Activated CD4-positive, alpha-beta T cell treated with anti-CD3 and anti-CD28 coated beads for 4 hours (primary cell): ENCODE data around the gene MCC.

Experiments used
- DNase-seq, 2 donors: peaks; one replicate each; pipeline ENCODE4 v3.0.0-alpha.2; 2020

The MCC gene

DNA sequence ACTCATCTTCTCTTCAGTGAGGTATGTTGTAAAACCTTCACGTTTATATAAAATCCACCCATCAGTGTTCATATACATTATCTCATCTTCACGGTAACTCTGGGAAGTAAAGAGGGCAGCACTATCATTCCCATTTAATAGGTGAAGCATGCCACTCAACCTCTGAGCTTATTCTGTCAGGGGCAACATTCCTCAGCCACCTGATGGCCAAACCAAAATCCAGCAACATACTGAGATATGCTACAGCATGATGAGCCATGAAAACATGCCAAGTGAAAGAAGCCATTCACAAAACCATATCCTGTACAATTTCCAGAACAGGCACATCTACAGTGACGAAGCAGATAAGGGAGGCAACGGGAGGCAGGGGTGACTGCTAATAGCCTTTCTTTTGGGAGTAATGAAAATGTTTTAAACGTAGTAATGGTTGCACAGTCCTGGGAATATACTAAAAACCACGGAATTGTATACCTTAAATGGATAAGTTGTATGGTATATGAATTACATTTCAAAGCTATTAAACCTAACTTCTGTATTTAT lies 220.8 kb downstream of the MCC start:
- no peak for DNase-seq

DNA sequence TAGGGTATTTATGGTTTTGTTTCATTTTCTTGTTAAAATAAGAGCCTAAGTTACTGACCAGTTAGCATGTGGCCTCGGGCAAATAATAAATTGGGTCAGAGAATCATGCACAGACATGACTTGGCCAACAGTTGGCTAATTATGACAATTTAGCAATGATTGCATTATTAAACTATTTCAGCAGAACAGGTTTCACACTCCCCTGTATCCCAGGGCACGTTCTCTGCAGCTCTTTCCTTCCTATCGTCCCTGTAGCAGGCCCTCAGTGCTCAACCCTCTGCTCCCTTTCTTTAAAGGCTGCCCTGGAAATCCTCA lies 221.4 kb downstream of the MCC start:
- DNase-seq: no peak

DNA sequence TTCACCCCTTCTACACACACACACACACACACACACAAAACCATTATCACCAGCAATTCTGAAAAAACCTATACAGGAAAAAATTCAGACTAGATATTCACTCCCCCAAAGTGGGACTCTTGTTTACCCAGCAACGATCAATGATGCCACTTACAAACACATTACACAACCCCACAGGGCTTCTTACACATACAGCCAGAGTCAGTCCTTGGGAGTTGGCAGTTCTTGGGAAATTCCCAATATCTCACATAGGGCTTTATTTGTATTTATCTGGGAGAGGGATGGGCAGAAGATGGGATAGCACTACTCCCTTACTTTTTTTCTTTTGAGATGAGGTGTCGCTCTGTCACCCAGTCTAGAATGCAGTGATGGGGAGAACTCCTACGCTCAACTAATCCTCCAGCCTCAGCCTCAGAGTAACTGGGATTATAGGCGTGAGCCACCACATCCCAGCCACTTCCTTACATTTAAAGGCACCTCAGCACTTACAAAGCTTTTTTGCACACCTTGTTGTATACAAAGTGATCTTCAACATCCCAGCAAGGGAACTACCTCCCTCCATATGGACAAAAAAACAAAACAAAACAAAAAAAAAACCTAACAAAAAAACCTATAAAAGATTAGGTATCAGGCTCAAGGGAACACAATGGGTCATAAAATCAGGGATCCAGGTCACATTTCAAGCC lies 221.9 kb downstream of the MCC start:
- DNase-seq: no peak

DNA sequence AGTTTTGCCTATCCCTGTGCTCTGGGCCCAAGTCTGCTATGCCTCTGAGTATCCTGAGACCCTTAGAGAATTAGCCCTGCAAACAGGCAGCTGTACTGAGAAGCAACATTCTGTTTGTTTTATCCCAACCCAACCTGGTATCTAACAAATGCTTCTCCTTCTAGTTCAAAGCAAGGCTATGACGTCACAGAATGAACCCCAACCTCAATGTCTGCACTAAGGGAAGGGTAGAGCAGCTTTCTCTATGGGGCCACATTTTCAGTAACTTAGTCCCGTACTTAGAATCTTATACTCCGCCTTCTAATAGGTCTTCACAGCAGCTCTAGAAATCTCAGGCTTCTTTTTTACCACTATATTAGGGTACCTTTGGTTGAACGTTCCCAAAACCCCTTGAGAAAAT lies 223.1 kb downstream of the MCC start:
- DNase-seq: no peak

DNA sequence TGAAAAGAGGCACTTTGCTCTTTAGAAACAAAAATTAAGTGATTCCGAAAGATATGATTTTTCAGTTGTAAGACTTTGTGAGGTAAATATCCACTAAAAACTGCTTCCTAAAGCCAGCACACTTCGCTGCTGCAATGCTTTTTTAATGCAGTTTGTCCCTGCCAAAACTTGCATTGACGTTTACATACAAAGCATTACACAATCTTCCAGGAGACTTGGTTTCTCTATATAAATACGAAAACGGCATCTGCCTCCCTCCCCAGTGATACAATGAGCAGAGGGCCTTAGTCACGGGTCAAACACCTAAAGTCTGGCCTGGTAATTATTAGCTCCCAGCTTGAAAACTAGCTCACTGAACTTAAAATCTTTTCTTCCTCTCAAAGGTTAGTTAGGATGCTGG lies 224.2 kb downstream of the MCC start:
- no peak for DNase-seq

DNA sequence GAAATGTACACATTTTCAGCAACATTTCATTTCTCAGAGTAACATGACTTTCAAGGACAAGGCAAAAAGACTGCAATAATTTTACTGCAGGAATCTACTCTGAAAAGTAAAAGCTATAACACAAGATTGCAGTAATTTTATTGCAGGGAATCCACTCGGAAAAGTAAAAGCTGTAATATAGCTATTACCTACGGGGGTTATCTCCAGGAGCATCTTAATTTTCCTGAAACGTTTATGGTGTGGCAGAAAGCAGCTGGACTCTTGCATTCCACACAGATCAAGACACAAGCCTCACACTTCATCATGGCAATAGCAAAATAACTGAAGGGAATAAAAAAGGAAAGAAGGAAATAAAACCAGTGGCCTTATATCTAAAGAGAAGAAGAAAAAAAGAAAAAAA lies 224.7 kb downstream of the MCC start:
- no peak for DNase-seq

DNA sequence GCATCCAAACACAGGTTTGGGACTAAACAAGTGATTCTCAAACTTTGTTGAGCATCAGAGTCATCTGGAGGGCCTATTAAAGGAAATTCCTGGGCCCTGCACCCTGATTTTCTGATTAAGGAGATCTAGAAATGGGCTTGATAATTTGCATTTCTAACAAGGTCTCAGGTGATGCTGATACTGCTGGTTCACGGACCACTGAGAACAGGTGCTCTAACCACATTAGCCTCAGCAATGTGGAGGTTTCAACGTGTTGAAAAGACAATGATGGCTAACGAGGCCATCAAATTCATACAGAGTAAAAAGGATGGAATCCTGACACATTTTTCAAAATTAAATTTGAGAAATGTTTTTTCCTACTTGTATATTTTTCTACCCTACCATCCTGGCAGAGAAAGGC lies 225.6 kb downstream of the MCC start:
- DNase-seq: no peak

DNA sequence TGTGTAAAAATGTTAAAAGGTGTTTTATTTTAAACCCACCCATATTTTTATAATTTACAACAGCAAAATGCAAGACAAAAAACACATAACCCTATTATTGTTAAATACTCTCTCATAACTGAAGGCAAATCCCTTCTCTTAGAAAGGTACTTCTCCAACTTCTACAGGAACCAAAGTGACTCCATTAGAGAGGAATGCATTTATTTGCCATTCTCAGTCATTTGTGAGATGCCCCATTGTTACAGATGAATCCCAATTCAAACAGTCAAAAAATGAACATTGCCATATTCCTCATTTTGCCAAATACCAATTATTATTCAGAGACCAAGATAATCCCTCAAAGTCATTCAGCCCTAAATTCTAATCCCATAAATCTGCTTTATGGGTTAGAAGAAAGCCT lies 229.2 kb downstream of the MCC start:
- no peak for DNase-seq

DNA sequence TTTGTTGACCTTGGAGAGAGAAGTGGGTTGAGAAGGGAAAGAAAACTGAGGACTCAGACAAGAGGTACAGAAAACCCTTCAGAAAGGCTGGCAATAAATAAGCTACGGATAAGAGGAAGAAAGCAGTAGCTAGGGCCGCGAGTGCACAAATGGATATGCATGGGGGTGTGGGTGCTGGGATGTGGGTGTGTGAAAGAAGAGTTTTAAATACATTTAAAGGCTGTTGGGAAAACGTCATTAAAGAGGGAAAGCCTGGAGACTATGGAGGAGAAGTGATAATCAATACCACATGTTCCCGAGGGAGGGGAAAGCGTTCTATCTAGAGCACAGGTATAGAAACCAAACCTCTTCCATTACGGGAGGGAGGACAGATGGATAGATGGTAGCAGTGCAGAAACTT lies 230.7 kb downstream of the MCC start:
- DNase-seq: no peak

DNA sequence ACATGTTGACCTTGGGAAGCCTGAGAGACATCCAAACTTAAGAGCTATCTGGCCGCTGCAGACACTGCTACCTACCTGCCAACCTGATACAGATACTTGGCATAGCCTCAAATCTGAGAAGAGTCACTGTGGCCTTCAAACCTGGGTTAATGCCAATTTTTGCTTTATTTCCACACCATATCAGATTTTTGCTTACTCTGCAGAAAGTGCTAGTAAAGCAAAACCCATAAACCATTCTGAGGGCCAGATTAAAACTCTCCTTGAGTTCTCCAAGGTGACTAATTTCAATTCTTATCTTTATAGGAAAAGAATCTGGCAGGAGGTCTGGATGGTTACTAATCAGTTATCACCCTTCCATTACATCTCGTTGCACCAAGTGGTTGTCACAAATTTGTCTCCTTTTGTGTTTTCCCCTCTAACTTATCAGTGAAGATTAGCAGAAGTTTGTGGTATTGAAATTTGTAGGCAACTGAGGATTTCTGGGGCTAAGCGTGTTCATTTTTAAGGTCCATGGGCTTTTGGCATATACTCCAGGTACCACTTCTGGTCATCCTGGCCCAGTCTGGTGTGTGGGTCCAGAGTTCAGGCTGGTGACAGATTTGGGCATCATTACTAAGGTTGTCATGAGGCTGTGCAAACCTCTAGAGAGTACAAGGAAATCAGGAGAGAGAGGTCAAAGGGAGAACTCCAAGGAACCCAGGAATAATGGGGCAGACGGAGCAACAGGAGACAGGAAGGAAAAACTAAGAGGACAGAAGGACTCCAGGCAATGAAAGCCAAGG lies 231.4 kb downstream of the MCC start:
- DNase-seq: no peak

DNA sequence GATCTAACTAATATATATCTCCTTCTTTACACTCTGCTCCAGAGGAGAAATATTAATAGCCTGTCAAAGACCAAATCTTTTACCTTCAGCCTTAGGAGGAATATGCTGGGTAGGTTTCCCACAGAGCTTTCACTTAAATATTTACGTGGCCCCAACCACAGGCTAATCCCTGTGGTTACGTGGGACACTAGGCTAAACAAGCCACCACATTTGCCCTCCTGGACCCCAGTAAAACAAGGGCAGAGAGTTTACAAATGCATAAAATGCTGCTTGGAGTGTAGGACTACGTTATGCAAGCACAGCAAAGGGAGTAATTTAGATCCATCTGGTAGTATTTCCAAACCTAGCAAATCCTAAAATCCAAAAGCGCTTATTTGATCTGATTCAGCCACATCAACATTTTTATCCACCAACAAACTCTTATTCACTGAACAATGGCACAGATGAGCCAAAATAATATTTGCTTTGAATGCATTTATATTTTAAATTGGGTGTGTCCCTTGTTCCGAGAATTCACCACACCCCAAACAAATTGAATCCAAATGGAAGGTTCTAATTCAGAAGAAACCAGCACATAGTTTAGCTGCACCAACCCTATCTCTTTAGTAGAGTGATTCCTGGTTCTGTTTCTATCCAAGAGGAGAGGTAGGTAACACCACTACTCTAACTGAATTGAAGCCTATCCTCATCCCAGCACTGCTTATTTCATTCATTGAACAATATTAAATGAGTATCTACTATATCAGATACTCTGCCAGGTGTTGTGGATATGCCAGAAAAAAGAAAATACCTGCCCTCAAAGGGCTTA lies 232.5 kb downstream of the MCC start:
- DNase-seq: no peak

DNA sequence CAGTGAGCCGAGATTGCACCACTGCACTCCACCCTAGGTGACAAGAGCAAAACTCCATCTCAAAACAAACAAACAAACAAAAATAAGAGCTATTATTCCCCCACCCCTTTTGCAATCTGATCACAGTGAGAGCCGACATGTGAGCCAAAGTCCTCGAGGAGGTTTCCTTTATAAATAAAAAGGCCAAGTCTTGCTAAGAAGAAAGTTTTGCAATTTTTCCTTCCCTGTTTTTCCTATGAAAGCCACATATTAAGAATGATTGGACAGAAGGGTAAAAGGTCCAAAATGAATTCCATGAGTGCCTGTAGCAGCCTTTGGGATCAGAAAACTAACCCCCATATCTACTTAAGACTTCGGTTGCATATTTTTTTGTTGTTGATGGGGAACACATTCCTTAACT lies 233.1 kb downstream of the MCC start:
- DNase-seq: no peak

DNA sequence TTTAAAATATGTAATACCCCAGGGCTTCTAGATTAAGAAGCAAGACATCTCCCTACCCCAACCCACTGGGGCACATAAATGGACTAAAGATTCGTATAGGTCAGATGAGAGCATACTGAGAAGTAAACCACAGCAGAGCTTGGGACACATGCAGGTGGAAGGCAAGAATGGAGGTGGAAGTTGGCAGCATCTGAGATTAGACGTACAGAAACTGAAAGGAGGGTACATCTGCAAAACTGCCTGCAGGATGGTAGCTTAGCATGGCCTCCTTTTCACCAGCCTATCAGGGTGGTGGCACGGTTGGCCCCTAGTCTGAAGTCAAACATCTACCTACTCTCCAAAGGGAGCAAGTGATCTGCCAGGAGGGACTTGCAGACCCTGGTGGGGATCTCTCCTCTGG lies 235.2 kb downstream of the MCC start:
- DNase-seq: no peak

DNA sequence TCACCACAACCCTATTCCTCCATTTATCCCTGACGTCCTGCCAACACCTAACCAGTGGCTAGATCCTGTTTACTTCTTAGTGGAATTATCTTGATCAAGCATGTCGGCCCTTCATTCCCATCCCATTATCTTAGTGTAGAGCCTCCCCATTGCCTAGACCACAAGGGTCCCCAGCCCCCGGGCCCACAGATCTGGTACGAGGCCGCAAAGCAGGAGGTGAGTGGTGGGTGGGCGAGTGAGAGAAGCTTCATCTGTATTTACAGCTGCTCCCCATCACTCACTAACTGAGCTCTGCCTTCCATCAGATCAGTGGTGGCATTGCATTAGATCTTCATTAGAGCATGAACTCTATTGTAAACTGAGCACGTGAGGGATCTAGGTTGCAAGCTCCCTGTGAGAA lies 236.2 kb downstream of the MCC start:
- no peak for DNase-seq

DNA sequence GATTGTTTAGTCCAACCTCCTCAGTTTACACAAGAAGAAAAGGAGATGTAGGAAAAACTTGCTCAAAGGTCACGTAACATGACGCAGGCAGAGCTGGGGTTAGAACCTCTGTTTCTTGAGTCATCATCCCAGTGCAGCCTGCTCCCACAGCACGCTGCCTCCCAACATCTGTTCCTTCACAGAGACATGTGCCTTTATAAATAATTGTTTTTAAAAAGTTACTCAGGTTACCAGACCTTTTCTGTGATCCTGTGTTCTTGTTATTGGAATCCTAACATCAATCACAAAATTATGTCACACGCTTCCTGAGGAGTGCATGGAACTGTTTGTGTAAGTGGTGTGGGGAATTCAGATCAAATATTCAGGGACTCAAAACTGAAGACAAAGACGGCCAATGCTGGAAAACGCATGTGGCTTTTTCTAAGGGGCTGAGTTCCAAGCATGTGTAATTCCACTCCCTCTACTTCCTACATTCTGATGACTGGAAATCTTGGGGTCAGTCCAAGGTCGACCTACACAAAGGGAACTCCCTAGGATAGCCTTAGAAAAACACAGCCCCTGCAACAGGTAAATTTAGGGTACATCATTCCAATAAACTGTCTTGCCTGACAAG lies 237.8 kb downstream of the MCC start:
- no peak for DNase-seq

DNA sequence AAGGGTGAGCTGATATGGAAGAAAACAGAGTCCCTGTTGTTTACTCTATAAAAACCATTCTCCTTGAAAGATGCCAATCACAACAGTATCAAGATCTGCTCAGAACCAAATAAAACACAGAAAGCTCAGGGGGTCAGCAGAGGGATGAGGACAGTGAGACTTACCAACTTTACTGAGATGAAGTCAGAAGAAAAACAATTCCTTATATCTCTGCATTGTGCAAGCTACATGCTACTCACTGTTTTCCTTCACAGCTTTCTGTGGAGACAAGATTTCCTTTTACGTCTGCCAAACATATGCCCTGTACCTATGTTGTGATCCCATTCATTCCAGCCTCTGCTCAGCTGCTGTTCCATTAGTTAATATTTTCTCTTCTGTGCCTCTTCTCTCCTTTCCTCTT lies 239.0 kb downstream of the MCC start:
- no peak for DNase-seq

DNA sequence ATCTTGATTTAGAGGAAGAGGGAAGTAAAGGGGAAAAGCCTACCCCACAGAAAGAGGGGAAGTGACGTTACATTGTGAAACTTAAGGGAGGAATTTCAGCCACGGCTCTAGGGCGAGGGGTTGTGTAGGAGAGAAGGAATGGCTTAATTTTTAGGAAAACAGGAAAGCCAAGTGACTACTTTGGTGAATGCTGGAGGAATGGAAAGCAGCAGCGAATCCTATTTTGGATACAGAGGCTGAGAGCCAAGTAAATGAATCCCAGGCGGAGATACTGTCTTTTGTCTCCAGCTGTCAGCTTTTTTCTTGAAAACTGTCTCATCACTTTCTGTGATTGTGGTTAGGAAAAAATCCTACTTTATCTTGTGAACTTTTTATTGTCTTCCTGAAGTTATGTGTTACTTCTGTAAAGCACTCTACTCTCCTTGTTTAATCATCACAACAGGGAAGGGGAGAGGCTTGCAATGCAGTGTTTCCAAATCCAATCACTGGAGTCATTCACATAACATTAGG lies 241.8 kb downstream of the MCC start:
- DNase-seq: no peak

DNA sequence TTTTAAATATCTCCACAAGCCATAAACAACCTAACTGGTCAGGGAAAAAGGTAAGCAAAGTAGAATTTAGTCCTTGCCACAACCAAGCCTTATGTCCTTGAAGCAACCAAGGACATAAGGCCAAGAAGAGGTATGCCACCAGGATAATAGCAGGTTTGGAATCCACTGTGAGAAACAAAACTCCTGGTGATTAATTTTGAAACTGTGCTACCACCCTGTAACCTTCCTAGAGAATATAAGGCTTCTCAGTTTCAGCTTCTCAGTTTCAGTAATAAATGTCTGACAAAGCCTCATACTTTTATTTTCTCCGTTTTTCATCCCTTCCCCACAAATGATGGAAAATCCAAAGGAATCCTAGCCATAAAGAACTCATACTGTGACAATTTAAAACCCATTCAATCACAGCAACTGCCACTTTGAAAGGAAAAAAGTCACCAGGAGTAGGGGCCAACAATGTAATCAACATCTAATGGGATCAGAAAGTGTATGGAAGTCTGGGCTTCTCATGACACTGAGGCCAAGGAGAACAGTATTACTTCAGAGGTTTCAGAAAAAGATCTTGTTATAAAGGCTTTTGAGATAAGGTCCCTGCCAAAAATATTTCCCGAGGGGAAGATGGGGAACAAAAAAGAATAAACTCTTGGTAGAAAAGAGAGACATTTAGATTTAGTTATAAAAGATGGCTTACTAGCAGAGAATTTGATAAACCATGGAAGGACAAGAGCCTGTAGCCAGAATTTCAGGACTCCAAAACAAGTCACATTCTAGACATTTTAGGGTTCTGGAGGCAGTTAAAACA lies 242.6 kb downstream of the MCC start:
- DNase-seq: no peak

DNA sequence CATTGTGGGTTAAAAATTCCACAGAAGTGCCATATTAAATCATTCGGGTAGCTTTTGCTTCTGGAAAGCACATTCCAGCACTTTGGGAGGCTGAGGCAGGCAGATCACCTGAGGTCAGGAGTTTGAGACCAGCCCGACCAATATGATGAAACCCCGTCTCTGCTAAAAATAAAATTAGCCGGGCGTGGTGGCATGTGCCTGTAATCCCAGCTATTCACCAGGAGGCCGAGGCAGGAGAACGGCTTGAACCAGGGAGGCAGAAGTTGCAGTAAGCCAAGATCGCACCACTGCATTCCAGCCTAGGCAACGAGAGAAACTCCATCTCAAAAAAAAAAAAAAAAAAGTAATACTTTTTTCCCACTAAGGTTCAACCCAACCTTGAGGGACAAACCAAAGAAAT lies 243.3 kb downstream of the MCC start:
- DNase-seq: no peak

DNA sequence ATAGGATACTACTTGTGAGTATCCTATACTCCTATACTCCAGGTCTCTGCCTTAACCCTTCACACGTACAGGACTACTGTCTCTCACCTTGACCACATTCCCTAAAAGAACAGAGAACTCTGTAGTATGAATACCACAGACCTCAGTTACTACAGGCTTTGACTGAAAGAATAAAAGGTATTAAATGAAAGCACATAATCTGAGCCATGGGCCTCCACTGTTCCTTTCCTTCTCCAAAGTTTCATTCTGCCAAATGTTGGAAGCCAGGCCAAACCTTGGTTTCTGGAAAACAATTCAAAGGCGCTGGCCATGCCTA lies 244.9 kb downstream of the MCC start:
- no peak for DNase-seq

DNA sequence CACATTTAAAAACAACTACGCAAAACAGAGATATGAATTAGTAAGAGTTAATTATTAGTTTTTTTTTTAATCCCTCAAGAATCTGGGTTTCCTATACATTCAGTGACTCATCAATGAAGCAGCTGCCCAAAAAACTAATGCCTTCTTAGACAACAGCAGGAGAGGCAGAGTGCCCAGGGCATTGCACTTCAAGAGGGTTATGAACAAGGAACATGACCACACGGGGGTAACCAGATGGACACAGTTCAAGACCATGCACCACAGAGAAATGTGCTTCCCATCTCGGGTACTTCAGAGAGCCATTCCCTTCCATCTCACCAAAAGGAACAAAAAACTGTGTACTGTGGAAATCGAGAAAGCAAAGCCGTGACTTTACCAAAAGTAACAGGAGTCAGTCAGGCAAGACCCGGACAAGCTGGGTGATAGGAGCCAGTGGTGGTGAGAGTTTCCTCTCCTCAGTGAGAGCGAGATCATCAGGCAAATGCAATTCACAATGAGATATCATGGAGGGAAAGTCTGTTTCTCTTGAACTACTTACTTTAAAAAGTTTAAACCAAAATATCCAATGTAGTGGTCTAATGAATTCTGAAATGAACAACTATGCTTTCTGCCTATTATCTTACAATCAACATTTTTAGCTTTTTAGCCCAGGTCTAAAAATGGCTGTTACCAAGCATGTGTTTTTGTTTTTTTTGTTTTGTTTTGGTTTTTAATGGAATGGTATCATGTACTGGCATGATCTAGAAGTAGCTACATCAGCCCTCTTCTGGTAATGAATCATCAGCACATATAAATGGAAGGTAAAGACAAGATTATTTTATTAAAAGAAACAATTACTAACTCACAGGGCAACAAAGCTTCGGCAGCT lies 245.5 kb downstream of the MCC start:
- DNase-seq: no peak
